K562 (cell line): ENCODE measurements around the gene INSL3. TPM values are rescaled to one million over a fixed set of nuclear protein-coding genes. Genes with fewer than 3 reads are reported as not detected.

ENCODE experiments used
- ATF2 ChIP-seq: sonication (generic); formaldehyde crosslinking; IDR thresholded peaks from 2 replicates; pipeline ENCODE4 v1.8.1; 2022; ENCODE audit warnings: missing genetic modification reagents
- DIDO1 ChIP-seq: fragments of 450-650 bp; IDR thresholded peaks from 2 replicates; pipeline ENCODE4 v1.6.1; 2016; ENCODE audit warnings: low read depth, missing biosample characterization, missing genetic modification characterization
- E2F4 ChIP-seq: sonication (generic); formaldehyde crosslinking; IDR thresholded peaks from 2 replicates; pipeline ENCODE4 v1.8.0; 2022; ENCODE audit warnings: mild to moderate bottlenecking, low read depth, missing genetic modification reagents
- E2F8 ChIP-seq: fragments of 450-650 bp; IDR thresholded peaks from 2 replicates; pipeline ENCODE4 v1.7.1; 2018; ENCODE audit warnings: mild to moderate bottlenecking, low read depth; ENCODE audit not compliant: partially characterized antibody
- GATAD2B ChIP-seq: fragments of 450-650 bp; IDR thresholded peaks from 2 replicates; pipeline ENCODE4 v1.6.1; 2017; ENCODE audit warnings: mild to moderate bottlenecking, borderline replicate concordance
- HDAC8 ChIP-seq: fragments of 450-650 bp; IDR thresholded peaks from 2 replicates; pipeline ENCODE4 v1.6.1; 2016; ENCODE audit warnings: mild to moderate bottlenecking, missing genetic modification characterization, moderate library complexity, missing compliant biosample characterization
- HMG20A ChIP-seq: fragments of 450-650 bp; formaldehyde crosslinking; conservative IDR thresholded peaks from 2 replicates; pipeline ENCODE4 v1.4.0; 2020; ENCODE audit warnings: mild to moderate bottlenecking, mixed read lengths
- HMG20B ChIP-seq: fragments of 250-450 bp; sonication (Bioruptor Pico); IDR thresholded peaks from 2 replicates; pipeline ENCODE4 v1.5.0; 2021; ENCODE audit warnings: mild to moderate bottlenecking
- MEF2D ChIP-seq: conservative IDR thresholded peaks from 2 replicates; pipeline ENCODE4 v1.6.1; 2016; ENCODE audit warnings: low read depth, missing genetic modification characterization, missing compliant biosample characterization
- MYC ChIP-seq, 2 experiments: fragments of 250-450 bp in 1 of 2; sonication (Bioruptor Pico) in 1 of 2; IDR thresholded peaks; 2 replicates each; pipeline versions ENCODE4 v1.5.1 to v1.6.1; 2012 to 2021; ENCODE audit warnings: low read depth in 2 of 2, borderline replicate concordance in 1 of 2, improper control_type of control experiment in 1 of 2, low read length in 1 of 2, mild to moderate bottlenecking in 1 of 2, moderate library complexity in 1 of 2
- NR1H2 ChIP-seq: sonication (generic); formaldehyde crosslinking; IDR thresholded peaks from 2 replicates; pipeline ENCODE4 v1.4.0; 2020; ENCODE audit warnings: mild to moderate bottlenecking, missing genetic modification reagents
- POLR2G ChIP-seq: fragments of 200-400 bp; formaldehyde crosslinking; IDR thresholded peaks from 2 replicates; pipeline ENCODE4 v1.6.1; 2017; ENCODE audit warnings: low read depth, mild to moderate bottlenecking, antibody characterized with exemption, low read length, moderate library complexity
- PRMT5 ChIP-seq: sonication (generic); formaldehyde crosslinking; IDR thresholded peaks from 2 replicates; pipeline ENCODE4 v1.5.0; 2020; ENCODE audit warnings: missing genetic modification reagents
- RBM17 ChIP-seq: fragments of 200-400 bp; formaldehyde crosslinking; IDR thresholded peaks from 2 replicates; pipeline ENCODE4 v1.6.1; 2017; ENCODE audit warnings: low read depth, mild to moderate bottlenecking, low read length, borderline replicate concordance
- RCOR1 ChIP-seq, 2 experiments: IDR thresholded peaks; 2 replicates each; pipeline ENCODE4 v1.6.1; 2012; ENCODE audit warnings: low read depth in 2 of 2, low read length in 2 of 2, borderline replicate concordance in 1 of 2, improper control_type of control experiment in 1 of 2
- ZBTB1 ChIP-seq: sonication (generic); formaldehyde crosslinking; IDR thresholded peaks from 2 replicates; pipeline ENCODE4 v1.8.1; 2023; ENCODE audit warnings: missing genetic modification reagents, low read depth, mild to moderate bottlenecking, borderline replicate concordance
- ZBTB12 ChIP-seq: fragments of 250-450 bp; sonication (Bioruptor Pico); IDR thresholded peaks from 2 replicates; pipeline ENCODE4 v1.4.0; 2020
- ZNF695 ChIP-seq: fragments of 450-650 bp; formaldehyde crosslinking; IDR thresholded peaks from 2 replicates; pipeline ENCODE4 v1.4.0; 2020; ENCODE audit warnings: mild to moderate bottlenecking, moderate library complexity
- ZNF76 ChIP-seq: fragments of 250-450 bp; sonication (Bioruptor Pico); IDR thresholded peaks from 2 replicates; pipeline ENCODE4 v1.4.0; 2020; ENCODE audit warnings: mild to moderate bottlenecking, moderate library complexity, borderline replicate concordance
- polyA plus RNA-seq, 8 experiments: library from polyadenylated mRNA; depleted of rRNA in 4 of 8; stranded (reverse) in 5 of 8; unstranded in 3 of 8; fragments of >200 nt; fragmentation: Nextera tagmentation in 2 of 8; fragmentation: Illumina TruSeq in 1 of 8; extraction: Ambion mirVana in 2 of 8; extraction: Trizol in 1 of 8; gene quantifications; 2 replicates each; pipeline versions ENCODE4 v1.2.1 to v1.2.3, GENCODE V29; 2011 to 2014; ENCODE audit warnings: inconsistent platforms in 1 of 8, missing spikeins in 1 of 8
- total RNA-seq, 7 experiments: library from RNA; depleted of rRNA in 6 of 7; stranded (reverse); fragments of >200 nt in 6 of 7; fragmentation: Illumina TruSeq in 2 of 7; extraction: Trizol in 2 of 7; gene quantifications; 2 replicates each; pipeline versions ENCODE4 v1.2.1 to v1.2.3, GENCODE V29; 2011 to 2021; ENCODE audit warnings: low replicate concordance in 1 of 7

The INSL3 gene
- total and polyA plus RNA-seq, 9 of the 15 experiments (the other 6 are each of a cell fraction or from before 2014, with no cell fraction given), result not detected

- no peak for TF ChIP-seq E2F4
- TF ChIP-seq MYC (IDR thresholded peaks at IDR 0.05; ENCODE audit: low read depth, low read length), result 0 out of 2 replicates have a peak, but pooled peaks have one; percentile 49
- TF ChIP-seq MYC (CRISPR knock-in tag; IDR thresholded peaks at IDR 0.05; ENCODE audit: borderline replicate concordance, low read depth), result no peak
- no peak for TF ChIP-seq HMG20B (CRISPR knock-in tag)
- TF ChIP-seq ZNF76, result no peak
- TF ChIP-seq E2F8, result no peak
- no peak for TF ChIP-seq ZBTB1 (CRISPR knock-in tag)
- TF ChIP-seq RCOR1 (IDR thresholded peaks at IDR 0.05; ENCODE audit: borderline replicate concordance in 1 of 2, low read depth in 2 of 2, low read length in 2 of 2), result peak in 1 of 2 experiments; percentile 74; a peak in 2 of 4 replicates
- no peak for TF ChIP-seq NR1H2
- no peak for TF ChIP-seq PRMT5 (CRISPR knock-in tag)
- no peak for TF ChIP-seq ZBTB12
- no peak for TF ChIP-seq POLR2G
- no peak for TF ChIP-seq ZNF695 (CRISPR knock-in tag)
- TF ChIP-seq GATAD2B, result no peak
- TF ChIP-seq HMG20A (CRISPR knock-in tag), result no peak
- TF ChIP-seq RBM17, result no peak
- TF ChIP-seq MEF2D (tag), result no peak
- no peak for TF ChIP-seq ATF2 (CRISPR knock-in tag)
- no peak for TF ChIP-seq DIDO1 (tag)
- TF ChIP-seq HDAC8, result no peak
Observed at GRCh38 chr19:17855280-17856152, 34.2 kb upstream of the INSL3 start (continued).
